HG03066 (cell line): ENCODE results near the gene DBH.

Experiments
- ATAC-seq: cut with Tn5 transposase; IDR thresholded peaks from one replicate; pipeline ENCODE4 v1.9.1; 2021; ENCODE audit warnings: low read depth; ENCODE audit not compliant: unreplicated experiment

The DBH gene

GRCh38 chr9:133693116-133693515 is 57.0 kb downstream of the DBH start:
- ATAC-seq: no peak

- ATAC-seq: no peak
These were observed 57.8 kb downstream of the DBH start for GRCh38 chr9:133693703-133694529.

- no peak for ATAC-seq
These were observed 58.5 kb downstream of the DBH start for GRCh38 chr9:133694686-133695085.

- no peak for ATAC-seq
These were observed 59.9 kb downstream of the DBH start for GRCh38 chr9:133696071-133696472.

- no peak for ATAC-seq
These were observed 63.4 kb downstream of the DBH start for GRCh38 chr9:133699546-133699945.

GRCh38 chr9:133700819-133701320 is 64.7 kb downstream of the DBH start:
- ATAC-seq: no peak

- ATAC-seq: no peak
These were observed 65.3 kb downstream of the DBH start for GRCh38 chr9:133701321-133701980.

GRCh38 chr9:133701981-133702797 is 66.0 kb downstream of the DBH start:
- ATAC-seq: no peak

- ATAC-seq: no peak
These were observed 66.8 kb downstream of the DBH start for GRCh38 chr9:133702798-133703590.

GRCh38 chr9:133703591-133704399 is 67.6 kb downstream of the DBH start:
- ATAC-seq: no peak

GRCh38 chr9:133704711-133705181 is 68.6 kb downstream of the DBH start:
- no peak for ATAC-seq

- no peak for ATAC-seq
These were observed 69.4 kb downstream of the DBH start for GRCh38 chr9:133705576-133705975.

- ATAC-seq: no peak
These were observed 70.3 kb downstream of the DBH start for GRCh38 chr9:133706307-133707050.

GRCh38 chr9:133707065-133707762 is 71.1 kb downstream of the DBH start:
- no peak for ATAC-seq

GRCh38 chr9:133707763-133708245 is 71.6 kb downstream of the DBH start:
- no peak for ATAC-seq

GRCh38 chr9:133708246-133709014 is 72.3 kb downstream of the DBH start:
- ATAC-seq: no peak
